Measurements from ENCODE around the gene MAEA. TPM values are rescaled to one million over a fixed set of nuclear protein-coding genes. Genes with fewer than 3 reads are reported as not detected.

MAEA gene
- total and polyA plus RNA-seq, 9 of the 15 experiments (the other 6 are each of a cell fraction or from before 2014, with no cell fraction given): 2.1 to 86.5 (median 45.0) TPM

GRCh38 chr4:1323635-1324442, 34.1 kb downstream of the MAEA start:
- in situ Hi-C loops (cut with MboI): no loop called here
- H4K20me1 ChIP-seq (replicated peaks; ENCODE audit: control insufficient read depth, insufficient read depth, low read length): no peaks in the 10 kb centered on the region
- H3K9ac ChIP-seq (ENCODE audit: insufficient read depth in 1 of 2, low read depth in 2 of 2, low read length in 2 of 2): no peak overlapping the region
- ChIA-PET CTCF (ENCODE audit: low intra/inter-chr PET ratio) (no interaction called here), POLR2A (no interaction called here)
- peaks cover 79% of the 10 kb centered on the region; the same call in 2 of the 3 replicates for H3K36me3 ChIP-seq (ENCODE audit: control insufficient read depth, insufficient read depth, low read length)
- no peaks in the 10 kb centered on the region for H3K9me1 ChIP-seq (ENCODE audit: control insufficient read depth, insufficient read depth, low read length)
- no peak overlapping the region for H3K4me2 ChIP-seq (ENCODE audit: insufficient read depth, low read length)
- intact Hi-C loops (cut with micrococcal nuclease): no loop called here
- FAIRE-seq (no peak), DNase-seq (ENCODE audit: extremely low read depth in 1 of 4, low spot score in 3 of 4) (no peak), ATAC-seq (no peak)
- H3K4me1 ChIP-seq (replicated peaks in 1 of 2; ENCODE audit: control insufficient read depth in 2 of 2, insufficient read depth in 2 of 2, low read length in 2 of 2): no peaks in the 10 kb centered on the region; a peak in 1 of 5 replicates
- WGBS (ENCODE audit: insufficient coverage, low coverage, missing lambda C conversion rate): 90% methylated on average over 11 of the region's 11 CpGs
- H2AFZ ChIP-seq (ENCODE audit: low read depth, low read length): no peak overlapping the region
- TF ChIP-seq JUND (IDR thresholded peaks at IDR 0.05; ENCODE audit: borderline replicate concordance, low read depth, low read length) (no peak), JUND (tag; IDR thresholded peaks at IDR 0.05; ENCODE audit: borderline replicate concordance, low read depth, low read length) (no peak), MCM5 (IDR thresholded peaks at IDR 0.05; ENCODE audit: low read depth) (no peak), STAT5A (IDR thresholded peaks at IDR 0.05; ENCODE audit: borderline replicate concordance, low read length) (peak; percentile 29; the same call in 1 of the 2 replicates)
- H3K27ac ChIP-seq (ENCODE audit: extremely low read depth, low read depth, low read length): no peak overlapping the region
- no peaks in the 10 kb centered on the region for H3K27me3 ChIP-seq (ENCODE audit: control insufficient read depth in 2 of 2, insufficient read depth in 2 of 2, low read length in 2 of 2)
- no TSS peak for BruUV-seq (replicated peaks)
- no peak overlapping the region for H3K4me3 ChIP-seq
- no peaks in the 10 kb centered on the region for H3K79me2 ChIP-seq (ENCODE audit: control insufficient read depth, insufficient read depth, low read length)
- H3K9me3 ChIP-seq (replicated peaks; ENCODE audit: control insufficient read depth, insufficient read depth, low read depth, low read length): no peaks in the 10 kb centered on the region
